Skeletal muscle cell (primary cell): ENCODE data around the gene MEX3C.

Experiments used
- DNase-seq: peaks from one replicate; pipeline ENCODE4 v3.0.0-alpha.2; 2010; ENCODE audit warnings: low read depth
- H3K4me3 ChIP-seq: 2 replicates; pipeline ENCODE4 v1.5.1; 2011; ENCODE audit warnings: low read depth, mild to moderate bottlenecking, control low read depth, low read length, moderate library complexity

The MEX3C gene

GRCh38 chr18:51128533-51128932, 68.9 kb downstream of the MEX3C start:
- no peak for DNase-seq
- no peak overlapping the region for H3K4me3 ChIP-seq

- H3K4me3 ChIP-seq, result no peak overlapping the region
- no peak for DNase-seq
Observed at GRCh38 chr18:51127664-51128063, 69.8 kb downstream of the MEX3C start.

- no peak for DNase-seq
- H3K4me3 ChIP-seq, result no peak overlapping the region
Observed at GRCh38 chr18:51125976-51126375, 71.5 kb downstream of the MEX3C start.
